ENCODE measurements around the gene NID2. TPM values are rescaled to one million over a fixed set of nuclear protein-coding genes. Genes with fewer than 3 reads are reported as not detected.

Gene NID2
- polyA plus RNA-seq, 3 donors: 4.0 to 25.9 (median 21.7) TPM

- 41 to 67% (median 54%) methylated on average over 8 of the region's 8 CpGs for WGBS, 3 donors
- no peak overlapping the region for H3K27ac ChIP-seq (ENCODE audit: low read depth, low read length)
These were observed 26.2 kb downstream of the NID2 start for GRCh38 chr14:52042371-52043289.

GRCh38 chr14:52040598-52040997, 28.3 kb downstream of the NID2 start:
- WGBS, 3 donors: 86 to 94% (median 92%) methylated on average over 7 of the region's 7 CpGs
- no peak overlapping the region for H3K27ac ChIP-seq (ENCODE audit: low read depth, low read length)

GRCh38 chr14:52039124-52039815, 29.6 kb downstream of the NID2 start:
- 87 to 91% (median 89%) methylated on average over 6 to 7 of the region's 7 CpGs for WGBS, 3 donors
- no peak overlapping the region for H3K27ac ChIP-seq (ENCODE audit: low read depth, low read length)

- H3K27ac ChIP-seq (ENCODE audit: low read depth, low read length): no peak overlapping the region
- 56 to 62% (median 59%) methylated on average over 9 to 10 of the region's 10 CpGs for WGBS, 3 donors
These were observed 35.7 kb downstream of the NID2 start for GRCh38 chr14:52033101-52033642.

- 33 to 64% (median 44%) methylated on average over 7 of the region's 7 CpGs for WGBS, 3 donors
- no peak overlapping the region for H3K27ac ChIP-seq (ENCODE audit: low read depth, low read length)
These were observed 36.6 kb downstream of the NID2 start for GRCh38 chr14:52032204-52032801.

GRCh38 chr14:52031781-52032180, 37.1 kb downstream of the NID2 start:
- no peak overlapping the region for H3K27ac ChIP-seq (ENCODE audit: low read depth, low read length)

GRCh38 chr14:52029881-52030280, 39.0 kb downstream of the NID2 start:
- no peak overlapping the region for H3K27ac ChIP-seq (ENCODE audit: low read depth, low read length)
- 50 to 81% (median 54%) methylated on average over 1 of the region's 1 CpG for WGBS, 3 donors

More at GRCh38 chr14:52031781-52032180, 37.1 kb downstream of the NID2 start:
- 53 to 63% (median 55%) methylated on average over 3 of the region's 3 CpGs for WGBS, 3 donors

GRCh38 chr14:52026901-52027300, 42.0 kb downstream of the NID2 start:
- WGBS, 3 donors: 72 to 79% (median 72%) methylated on average over 10 of the region's 10 CpGs
- H3K27ac ChIP-seq (ENCODE audit: low read depth, low read length): no peak overlapping the region

- 69 to 83% (median 77%) methylated on average over 8 of the region's 8 CpGs for WGBS, 3 donors
- H3K27ac ChIP-seq (ENCODE audit: low read depth, low read length): no peak overlapping the region
These were observed 42.7 kb downstream of the NID2 start for GRCh38 chr14:52026017-52026660.

GRCh38 chr14:52025310-52025709, 43.5 kb downstream of the NID2 start:
- no peak overlapping the region for H3K27ac ChIP-seq (ENCODE audit: low read depth, low read length)

- 32 to 41% (median 41%) methylated on average over 1 of the region's 1 CpG for WGBS, 3 donors
- no peak overlapping the region for H3K27ac ChIP-seq (ENCODE audit: low read depth, low read length)
These were observed 45.3 kb downstream of the NID2 start for GRCh38 chr14:52023518-52023917.

- WGBS, 3 donors: 52 to 77% (median 62%) methylated on average over 6 of the region's 6 CpGs
- H3K27ac ChIP-seq (ENCODE audit: low read depth, low read length): no peak overlapping the region
These were observed 46.8 kb downstream of the NID2 start for GRCh38 chr14:52021957-52022600.

- H3K27ac ChIP-seq (ENCODE audit: low read depth, low read length): no peak overlapping the region
- 45 to 64% (median 49%) methylated on average over 7 of the region's 7 CpGs for WGBS, 3 donors
These were observed 47.8 kb downstream of the NID2 start for GRCh38 chr14:52020866-52021717.

- H3K27ac ChIP-seq (ENCODE audit: low read depth, low read length): no peak overlapping the region
- WGBS, 3 donors: 55 to 61% (median 57%) methylated on average over 5 of the region's 5 CpGs
These were observed 48.6 kb downstream of the NID2 start for GRCh38 chr14:52020161-52020714.

- WGBS, 3 donors: 93 to 96% (median 95%) methylated on average over 8 of the region's 8 CpGs
- no peak overlapping the region for H3K27ac ChIP-seq (ENCODE audit: low read depth, low read length)
These were observed 49.9 kb downstream of the NID2 start for GRCh38 chr14:52018970-52019369.

- no peak overlapping the region for H3K27ac ChIP-seq (ENCODE audit: low read depth, low read length)
- WGBS, 3 donors: 80 to 84% (median 84%) methylated on average over 4 of the region's 4 CpGs
These were observed 50.6 kb downstream of the NID2 start for GRCh38 chr14:52018252-52018651.

Data from adipose tissue (tissue), 3 donors.